Measurements from ENCODE around the gene VTCN1.

DNA sequence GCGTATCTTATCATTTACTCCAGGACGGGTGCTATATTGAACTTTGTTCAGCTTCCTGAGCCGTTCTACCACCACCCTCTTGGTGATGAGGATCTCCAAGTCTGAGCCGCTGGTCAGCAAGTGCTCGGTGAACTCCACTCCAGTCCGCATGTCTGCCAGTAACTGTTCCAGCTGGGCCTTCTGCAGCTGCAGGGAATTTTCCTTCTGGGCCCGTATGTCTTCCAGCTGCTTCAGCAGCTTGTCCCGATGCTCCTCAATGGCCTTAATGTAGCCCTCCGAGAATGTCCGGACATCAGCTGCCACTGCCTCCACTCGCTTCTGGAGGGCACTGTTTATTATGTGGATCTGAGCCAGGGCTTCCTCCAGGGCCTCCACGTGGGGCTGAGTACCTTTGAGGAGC is 92.6 kb downstream of the VTCN1 start:
- TF ChIP-seq ZNF317 (CRISPR knock-in tag; IDR thresholded peaks at IDR 0.05; ENCODE audit: borderline replicate concordance, low read depth) (no peak), RELA (CRISPR knock-in tag; IDR thresholded peaks at IDR 0.05; ENCODE audit: borderline replicate concordance) (no peak), ETV6 (CRISPR knock-in tag; IDR thresholded peaks at IDR 0.05) (no peak), IRF2 (CRISPR knock-in tag; IDR thresholded peaks at IDR 0.05; ENCODE audit: borderline replicate concordance, low read depth) (no peak)
- TF ChIP-seq, protein P1, sequence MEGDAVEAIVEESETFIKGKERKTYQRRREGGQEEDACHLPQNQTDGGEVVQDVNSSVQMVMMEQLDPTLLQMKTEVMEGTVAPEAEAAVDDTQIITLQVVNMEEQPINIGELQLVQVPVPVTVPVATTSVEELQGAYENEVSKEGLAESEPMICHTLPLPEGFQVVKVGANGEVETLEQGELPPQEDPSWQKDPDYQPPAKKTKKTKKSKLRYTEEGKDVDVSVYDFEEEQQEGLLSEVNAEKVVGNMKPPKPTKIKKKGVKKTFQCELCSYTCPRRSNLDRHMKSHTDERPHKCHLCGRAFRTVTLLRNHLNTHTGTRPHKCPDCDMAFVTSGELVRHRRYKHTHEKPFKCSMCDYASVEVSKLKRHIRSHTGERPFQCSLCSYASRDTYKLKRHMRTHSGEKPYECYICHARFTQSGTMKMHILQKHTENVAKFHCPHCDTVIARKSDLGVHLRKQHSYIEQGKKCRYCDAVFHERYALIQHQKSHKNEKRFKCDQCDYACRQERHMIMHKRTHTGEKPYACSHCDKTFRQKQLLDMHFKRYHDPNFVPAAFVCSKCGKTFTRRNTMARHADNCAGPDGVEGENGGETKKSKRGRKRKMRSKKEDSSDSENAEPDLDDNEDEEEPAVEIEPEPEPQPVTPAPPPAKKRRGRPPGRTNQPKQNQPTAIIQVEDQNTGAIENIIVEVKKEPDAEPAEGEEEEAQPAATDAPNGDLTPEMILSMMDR (IDR thresholded peaks at IDR 0.05): no peak
- TF ChIP-seq, protein P2, sequence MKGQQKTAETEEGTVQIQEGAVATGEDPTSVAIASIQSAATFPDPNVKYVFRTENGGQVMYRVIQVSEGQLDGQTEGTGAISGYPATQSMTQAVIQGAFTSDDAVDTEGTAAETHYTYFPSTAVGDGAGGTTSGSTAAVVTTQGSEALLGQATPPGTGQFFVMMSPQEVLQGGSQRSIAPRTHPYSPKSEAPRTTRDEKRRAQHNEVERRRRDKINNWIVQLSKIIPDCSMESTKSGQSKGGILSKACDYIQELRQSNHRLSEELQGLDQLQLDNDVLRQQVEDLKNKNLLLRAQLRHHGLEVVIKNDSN (CRISPR knock-in tag; IDR thresholded peaks at IDR 0.05): no peak
- TF ChIP-seq, protein P3, sequence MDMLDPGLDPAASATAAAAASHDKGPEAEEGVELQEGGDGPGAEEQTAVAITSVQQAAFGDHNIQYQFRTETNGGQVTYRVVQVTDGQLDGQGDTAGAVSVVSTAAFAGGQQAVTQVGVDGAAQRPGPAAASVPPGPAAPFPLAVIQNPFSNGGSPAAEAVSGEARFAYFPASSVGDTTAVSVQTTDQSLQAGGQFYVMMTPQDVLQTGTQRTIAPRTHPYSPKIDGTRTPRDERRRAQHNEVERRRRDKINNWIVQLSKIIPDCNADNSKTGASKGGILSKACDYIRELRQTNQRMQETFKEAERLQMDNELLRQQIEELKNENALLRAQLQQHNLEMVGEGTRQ (CRISPR knock-in tag; IDR thresholded peaks at IDR 0.05): no peak
- TF ChIP-seq, protein P4, sequence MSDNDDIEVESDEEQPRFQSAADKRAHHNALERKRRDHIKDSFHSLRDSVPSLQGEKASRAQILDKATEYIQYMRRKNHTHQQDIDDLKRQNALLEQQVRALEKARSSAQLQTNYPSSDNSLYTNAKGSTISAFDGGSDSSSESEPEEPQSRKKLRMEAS (CRISPR knock-in tag; IDR thresholded peaks at IDR 0.05): no peak

All from WTC11 (cell line).